SK-N-SH (cell line): ENCODE measurements around the gene SAYSD1.

Experiments
- CTCF ChIP-seq: fragments of 200-600 bp; sonication (generic); IDR thresholded peaks from 2 replicates; pipeline ENCODE4 v1.6.1; 2017; ENCODE audit warnings: antibody characterized with exemption, mild to moderate bottlenecking, moderate library complexity
- EP300 ChIP-seq, 2 experiments: IDR thresholded peaks; 2 replicates each; pipeline versions ENCODE4 v1.4.0 to v1.6.1; 2012; ENCODE audit warnings: borderline replicate concordance in 1 of 2, low read depth in 1 of 2, low read length in 1 of 2
- EZH2phosphoT487 ChIP-seq: fragments of 200-600 bp; sonication (generic); IDR thresholded peaks from 2 replicates; pipeline ENCODE4 v1.6.1; 2017; ENCODE audit warnings: low read depth, mixed run types, mild to moderate bottlenecking, antibody characterized with exemption, moderate library complexity, borderline replicate concordance
- FOXJ3 ChIP-seq: sonication (generic); formaldehyde crosslinking; IDR thresholded peaks from 2 replicates; pipeline ENCODE4 v1.5.1; 2020; ENCODE audit warnings: mild to moderate bottlenecking, missing genetic modification reagents
- JUND ChIP-seq: IDR thresholded peaks from 2 replicates; pipeline ENCODE4 v1.4.0; 2012
- MAX ChIP-seq: IDR thresholded peaks from 2 replicates; pipeline ENCODE4 v1.4.0; 2012; ENCODE audit warnings: low read depth
- NFIC ChIP-seq: IDR thresholded peaks from 2 replicates; pipeline ENCODE4 v1.4.0; 2012; ENCODE audit warnings: borderline replicate concordance
- POLR2AphosphoS5 ChIP-seq: IDR thresholded peaks from 2 replicates; pipeline ENCODE4 v1.6.1; 2012; ENCODE audit warnings: low read depth, low read length
- RAD21 ChIP-seq: IDR thresholded peaks from 2 replicates; pipeline ENCODE4 v1.6.1; 2012; ENCODE audit warnings: mild to moderate bottlenecking, low read length
- REST ChIP-seq: IDR thresholded peaks from 2 replicates; pipeline ENCODE4 v1.6.1; 2012; ENCODE audit warnings: mild to moderate bottlenecking, low read depth, low read length, moderate library complexity
- SMC3 ChIP-seq: IDR thresholded peaks from 2 replicates; pipeline ENCODE4 v1.6.1; 2012; ENCODE audit warnings: low read depth, low read length, improper control_type of control experiment

GRCh38 chr6:39140556-39141167 is 25.7 kb upstream of the SAYSD1 start:
- no peak for TF ChIP-seq CTCF
- TF ChIP-seq POLR2AphosphoS5: no peak
- no peak for TF ChIP-seq SMC3
- TF ChIP-seq EP300 (IDR thresholded peaks at IDR 0.05; ENCODE audit: borderline replicate concordance in 1 of 2, low read depth in 1 of 2, low read length in 1 of 2): no peak
- no peak for TF ChIP-seq NFIC
- TF ChIP-seq JUND: no peak
- TF ChIP-seq FOXJ3 (CRISPR knock-in tag): no peak
- no peak for TF ChIP-seq EZH2phosphoT487
- no peak for TF ChIP-seq REST
- TF ChIP-seq MAX: no peak
- TF ChIP-seq RAD21: no peak
